HG03103 (cell line): ENCODE results near the gene NXN.

Source experiments
- ATAC-seq: cut with Tn5 transposase; IDR thresholded peaks from one replicate; pipeline ENCODE4 v1.9.1; 2021; ENCODE audit warnings: low read depth; ENCODE audit not compliant: unreplicated experiment

NXN gene

DNA sequence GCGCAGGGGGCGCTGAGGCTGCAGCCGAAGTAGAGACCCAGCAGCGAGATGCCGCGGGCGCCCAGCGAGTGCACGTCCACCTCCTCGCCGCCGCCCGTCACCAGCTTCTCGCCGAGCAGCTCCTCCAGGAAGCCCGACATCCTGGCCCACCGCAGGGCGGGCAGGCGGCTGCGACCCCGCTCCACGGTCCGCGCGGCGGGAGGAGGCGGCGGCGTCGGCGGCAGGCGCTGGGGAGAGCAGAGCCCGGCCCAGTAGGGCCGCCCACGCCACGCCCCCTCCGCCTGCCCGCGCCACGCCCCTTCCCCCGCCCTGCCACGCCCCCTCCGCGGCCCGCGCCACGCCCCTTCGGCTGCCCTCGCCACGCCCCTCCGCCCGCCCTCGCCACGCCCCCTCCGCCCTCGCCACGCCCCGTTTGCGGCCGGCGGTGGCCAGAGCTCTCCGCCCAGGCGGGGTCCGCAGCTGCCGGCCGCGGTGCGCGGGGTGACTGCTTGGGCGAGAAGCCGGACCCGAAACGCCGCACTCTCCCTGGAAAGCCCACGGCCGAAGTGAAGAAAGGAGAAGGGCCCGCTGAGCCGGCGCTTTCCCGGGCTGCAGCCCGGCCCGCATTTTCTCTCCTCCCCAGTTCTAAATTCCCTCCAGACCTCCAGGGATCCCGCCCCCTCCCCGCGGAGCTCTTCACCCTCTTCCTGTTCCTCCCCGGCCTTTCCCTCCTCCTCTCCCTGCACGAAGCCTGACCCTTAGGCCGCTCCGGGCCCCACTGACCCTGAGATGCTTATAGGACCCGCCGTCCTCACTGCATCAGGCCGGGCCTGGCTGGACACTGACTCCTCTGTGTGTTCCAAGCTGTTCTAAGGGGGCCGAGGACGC is at the start of gene NXN:
Gene NXN (minus strand): TSS at position 238 of the 867 bp plus-strand sequence.
- ATAC-seq = peak; percentile 64

DNA sequence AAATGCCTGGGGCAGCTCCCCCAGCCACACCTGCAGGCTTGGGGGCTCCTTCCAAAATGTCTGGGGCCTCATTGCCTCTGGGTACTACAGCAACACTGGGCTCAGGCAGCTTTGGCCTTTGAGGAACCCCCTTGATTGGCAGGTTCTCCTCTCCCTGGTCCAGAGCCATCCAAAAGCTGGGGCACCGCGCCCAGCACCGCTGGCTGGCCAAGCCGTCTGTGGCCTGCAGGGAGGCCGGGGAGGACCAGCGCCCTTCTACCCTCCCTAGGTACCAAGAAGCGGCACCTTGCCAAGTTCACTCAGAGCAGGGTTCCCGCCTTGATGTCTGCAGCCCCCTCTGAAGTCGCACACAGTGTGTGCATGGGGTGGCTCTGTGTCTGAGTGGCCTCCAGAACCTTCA is 47.5 kb upstream of the NXN start:
- ATAC-seq = no peak

DNA sequence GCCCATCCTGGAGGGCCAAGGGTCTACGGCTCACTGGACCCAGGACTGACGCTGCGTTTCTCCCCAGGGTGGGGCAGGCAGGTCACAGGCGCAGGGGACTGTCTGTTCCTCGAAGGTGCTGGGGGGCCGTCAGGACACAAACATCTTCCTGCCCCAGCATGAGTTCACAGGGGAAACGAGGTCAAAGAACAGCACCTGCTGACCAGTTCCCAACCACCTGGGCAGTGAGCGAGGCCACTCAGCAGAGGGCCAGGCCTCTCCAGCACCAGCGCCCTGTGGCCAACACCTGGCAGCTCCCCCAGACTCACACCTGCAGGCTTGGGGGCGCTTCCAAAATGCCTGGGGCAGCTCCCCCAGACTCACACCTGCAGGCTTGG is 47.0 kb upstream of the NXN start:
- no peak for ATAC-seq

DNA sequence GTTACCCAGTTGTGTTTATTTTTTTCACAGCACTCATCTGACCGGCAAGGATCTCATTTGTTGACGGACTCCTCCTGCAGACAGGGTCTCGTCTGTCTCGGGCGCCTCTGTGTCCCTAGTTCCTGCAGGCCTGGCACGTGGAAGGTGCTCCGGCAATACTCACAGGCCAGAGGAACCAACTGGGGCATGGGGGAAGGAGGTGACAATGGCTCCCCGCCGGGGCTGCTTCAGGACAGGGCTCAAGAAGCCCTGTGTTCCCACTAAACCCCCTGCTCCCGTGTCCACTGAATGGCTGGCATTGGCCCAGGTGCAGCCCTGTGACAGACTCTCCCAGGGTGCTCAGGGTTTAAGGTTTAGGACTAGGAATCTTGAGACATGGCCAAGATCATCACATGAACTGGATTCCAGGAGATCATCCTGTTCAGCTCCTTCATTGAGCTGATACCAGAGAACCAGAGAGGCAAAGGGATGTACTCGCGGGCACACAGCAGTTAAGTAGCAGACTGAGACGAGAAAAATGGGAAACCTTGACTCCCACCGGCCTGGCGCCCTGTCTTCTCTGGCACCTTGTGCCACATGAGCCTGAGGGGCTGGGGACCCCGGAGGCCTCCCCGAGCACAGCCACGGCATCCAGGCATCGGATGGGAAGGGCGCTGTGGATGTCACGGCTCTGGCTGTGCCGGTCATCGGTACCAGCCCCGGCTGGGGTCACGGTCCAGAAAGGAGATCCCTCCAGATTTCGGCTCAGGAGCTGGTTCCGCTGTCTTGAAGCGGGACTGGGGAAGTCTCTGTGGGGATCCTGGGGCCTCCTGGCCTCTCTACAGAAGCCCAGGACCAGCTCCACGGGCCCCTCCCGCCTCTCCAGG is 46.4 kb upstream of the NXN start:
- no peak for ATAC-seq

DNA sequence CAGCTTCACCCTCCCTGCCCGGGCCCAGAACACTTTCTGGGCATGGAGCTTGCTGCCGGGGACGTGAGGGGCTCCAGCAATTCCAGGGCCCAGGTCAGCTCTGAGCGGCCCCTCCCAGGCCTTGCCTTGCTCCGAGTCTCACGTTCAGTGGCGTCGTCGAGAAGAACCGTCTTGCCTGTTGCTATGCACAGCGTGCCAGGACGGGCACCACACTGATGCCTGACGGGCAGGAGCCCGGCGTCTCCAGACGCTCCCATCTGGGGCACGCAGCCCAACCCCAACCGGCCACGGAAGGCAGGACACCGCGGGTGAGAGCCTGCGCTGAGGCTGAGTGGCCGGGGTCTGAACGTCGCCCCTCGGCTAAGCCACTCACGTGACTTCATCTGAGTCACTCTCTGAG is 44.5 kb upstream of the NXN start:
- no peak for ATAC-seq

DNA sequence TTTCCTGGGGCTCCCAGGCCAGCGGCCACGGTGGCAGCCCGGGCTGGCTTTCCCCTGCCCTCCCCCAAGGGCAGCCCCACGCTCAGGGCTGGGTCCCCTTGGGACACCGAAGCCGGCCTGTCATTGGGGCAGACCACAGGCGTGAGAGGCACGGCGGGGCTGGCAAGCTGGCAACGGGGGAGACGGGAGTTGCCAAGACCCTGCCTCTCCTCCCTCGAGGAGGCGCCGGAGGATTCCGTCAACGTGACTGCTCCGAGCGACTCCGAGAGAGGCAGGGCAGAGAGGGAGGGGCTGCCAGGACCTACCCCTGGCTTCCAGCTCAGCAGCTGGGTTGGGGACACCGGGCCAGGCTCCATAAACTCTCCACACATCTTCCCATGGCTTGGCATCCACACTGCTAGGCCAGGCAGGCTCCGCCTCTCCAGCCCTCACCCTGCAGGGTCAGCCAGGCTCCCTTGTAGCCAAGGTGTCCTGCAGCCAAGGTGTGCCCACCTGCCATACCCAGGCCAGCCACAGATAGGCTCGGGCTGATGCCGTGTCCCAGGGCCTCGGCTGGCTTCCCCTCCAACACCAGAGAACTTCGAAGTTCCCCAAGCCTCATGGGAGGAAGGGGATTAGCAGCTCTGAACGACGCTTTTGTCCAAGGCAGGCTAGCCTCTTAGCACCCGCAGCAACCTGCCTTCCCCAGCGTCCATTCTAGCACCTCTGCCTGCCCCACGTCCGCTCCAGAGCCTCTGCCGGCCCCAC is 42.9 kb upstream of the NXN start:
- ATAC-seq = no peak

DNA sequence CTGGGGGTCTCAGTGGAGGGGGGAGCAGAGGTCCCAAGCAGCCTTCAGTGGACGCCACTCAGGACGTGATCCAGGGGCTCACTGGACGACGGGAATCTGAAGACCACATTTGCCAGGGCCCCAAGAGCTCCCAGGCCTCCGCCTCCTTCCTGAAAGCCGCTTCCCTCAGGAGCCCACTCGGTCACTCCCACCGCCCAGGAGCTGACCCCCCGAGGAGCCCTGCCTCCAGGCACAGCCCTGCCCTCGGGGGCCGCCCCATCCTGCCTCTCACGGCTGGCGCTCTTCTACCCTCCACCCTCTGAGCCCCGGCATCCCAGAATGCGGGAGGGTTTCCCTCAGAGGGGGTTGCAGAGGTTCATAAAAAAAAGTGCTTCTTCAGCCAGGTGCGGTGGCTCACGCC is 41.6 kb upstream of the NXN start:
- no peak for ATAC-seq

DNA sequence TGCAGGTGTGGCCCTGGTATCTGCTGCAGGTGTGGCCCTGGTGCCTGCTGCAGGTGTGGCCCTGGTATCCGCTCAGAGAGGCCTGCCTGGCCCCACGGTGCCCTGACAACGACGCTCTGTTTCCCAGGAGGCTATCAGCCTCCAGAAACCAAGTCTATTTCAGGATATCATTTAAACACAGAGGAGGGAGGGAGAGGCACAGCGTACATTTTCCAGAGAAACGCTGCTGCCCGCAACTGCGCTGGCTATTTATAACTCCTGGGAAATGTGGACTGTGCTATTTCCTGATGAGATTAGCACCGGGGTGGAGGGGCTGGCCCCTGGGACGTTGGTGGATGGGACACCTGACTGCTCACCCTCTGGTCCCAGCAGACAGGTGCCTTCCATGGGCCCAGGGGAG is 39.9 kb upstream of the NXN start:
- no peak for ATAC-seq

DNA sequence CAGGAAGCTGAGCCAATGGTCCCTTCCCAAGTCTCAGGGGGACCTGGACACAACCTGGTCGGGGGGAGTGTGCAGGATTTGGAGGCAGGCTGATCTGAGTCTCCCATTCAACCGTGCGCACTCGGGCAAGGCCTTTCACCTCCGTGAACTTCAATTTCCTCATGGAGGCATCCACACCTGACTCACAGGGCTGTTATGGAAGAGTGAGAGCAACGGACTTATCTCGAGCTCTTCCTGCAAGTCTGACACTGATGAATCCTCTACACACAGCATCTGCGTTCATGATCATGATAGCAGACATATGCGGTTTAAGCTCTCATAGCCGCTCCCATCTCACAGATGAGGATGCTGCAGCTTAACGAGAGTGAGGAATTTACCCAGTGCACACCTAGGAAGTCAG is 39.0 kb upstream of the NXN start:
- no peak for ATAC-seq

DNA sequence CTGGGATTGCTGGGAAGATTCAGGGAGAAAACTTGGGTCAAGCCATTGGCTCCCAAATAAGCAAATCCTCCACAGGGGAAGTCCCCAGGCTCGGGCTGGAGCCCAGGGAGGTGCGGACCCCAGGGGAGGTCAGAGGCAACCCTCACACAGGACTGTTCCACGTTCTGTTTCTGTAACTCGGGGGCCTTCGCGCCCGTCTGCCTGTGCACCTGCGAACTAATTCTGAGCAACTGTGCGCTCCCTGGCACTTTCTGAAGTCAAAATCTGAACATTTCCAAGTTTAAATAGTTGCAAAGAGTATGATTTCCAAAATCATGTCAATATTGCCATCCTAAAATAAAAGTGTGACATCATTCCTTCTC is 34.1 kb upstream of the NXN start:
- no peak for ATAC-seq

DNA sequence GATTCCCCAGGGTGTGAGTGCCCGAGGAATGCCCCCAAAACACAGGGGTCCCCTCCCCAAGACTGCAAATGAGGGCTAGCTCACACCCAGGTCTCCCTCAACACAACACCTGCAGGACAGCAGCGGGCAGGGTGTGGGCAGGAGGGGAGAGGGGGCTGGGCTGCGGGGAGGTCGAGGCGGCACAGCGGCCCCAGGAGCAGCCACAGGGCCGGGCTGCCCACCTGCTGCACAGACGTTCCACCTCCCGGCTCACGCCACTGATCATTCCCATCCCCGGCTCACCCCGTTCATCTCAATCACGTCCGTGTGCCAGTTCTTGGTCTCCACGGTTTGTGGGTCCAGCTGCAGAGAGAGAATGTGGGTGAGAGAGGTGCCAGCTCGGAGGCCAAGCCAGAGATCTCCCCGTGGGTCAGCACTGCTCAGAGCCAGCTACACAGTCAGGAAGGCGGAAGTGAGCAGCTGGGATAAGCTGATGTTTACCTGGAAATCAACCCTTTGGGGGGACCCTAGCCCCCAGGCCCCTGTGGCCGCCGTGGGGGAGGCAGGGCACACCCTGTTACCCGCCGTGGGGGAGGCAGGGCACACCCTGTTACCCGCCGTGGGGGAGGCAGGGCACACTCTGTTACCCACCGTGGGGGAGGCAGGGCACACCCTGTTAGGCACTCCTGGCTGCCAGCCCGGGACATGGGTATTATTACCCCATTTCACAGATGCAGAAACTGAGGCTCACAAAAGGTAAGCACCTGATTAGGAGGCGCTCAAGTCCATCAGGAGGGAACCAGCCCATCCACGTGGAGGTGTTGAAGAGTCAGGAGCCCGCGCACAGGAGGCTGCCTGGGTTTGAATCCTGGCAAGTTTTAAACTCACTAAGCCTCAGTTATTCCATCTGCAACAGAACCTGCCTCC is 33.5 kb upstream of the NXN start:
- ATAC-seq = no peak

DNA sequence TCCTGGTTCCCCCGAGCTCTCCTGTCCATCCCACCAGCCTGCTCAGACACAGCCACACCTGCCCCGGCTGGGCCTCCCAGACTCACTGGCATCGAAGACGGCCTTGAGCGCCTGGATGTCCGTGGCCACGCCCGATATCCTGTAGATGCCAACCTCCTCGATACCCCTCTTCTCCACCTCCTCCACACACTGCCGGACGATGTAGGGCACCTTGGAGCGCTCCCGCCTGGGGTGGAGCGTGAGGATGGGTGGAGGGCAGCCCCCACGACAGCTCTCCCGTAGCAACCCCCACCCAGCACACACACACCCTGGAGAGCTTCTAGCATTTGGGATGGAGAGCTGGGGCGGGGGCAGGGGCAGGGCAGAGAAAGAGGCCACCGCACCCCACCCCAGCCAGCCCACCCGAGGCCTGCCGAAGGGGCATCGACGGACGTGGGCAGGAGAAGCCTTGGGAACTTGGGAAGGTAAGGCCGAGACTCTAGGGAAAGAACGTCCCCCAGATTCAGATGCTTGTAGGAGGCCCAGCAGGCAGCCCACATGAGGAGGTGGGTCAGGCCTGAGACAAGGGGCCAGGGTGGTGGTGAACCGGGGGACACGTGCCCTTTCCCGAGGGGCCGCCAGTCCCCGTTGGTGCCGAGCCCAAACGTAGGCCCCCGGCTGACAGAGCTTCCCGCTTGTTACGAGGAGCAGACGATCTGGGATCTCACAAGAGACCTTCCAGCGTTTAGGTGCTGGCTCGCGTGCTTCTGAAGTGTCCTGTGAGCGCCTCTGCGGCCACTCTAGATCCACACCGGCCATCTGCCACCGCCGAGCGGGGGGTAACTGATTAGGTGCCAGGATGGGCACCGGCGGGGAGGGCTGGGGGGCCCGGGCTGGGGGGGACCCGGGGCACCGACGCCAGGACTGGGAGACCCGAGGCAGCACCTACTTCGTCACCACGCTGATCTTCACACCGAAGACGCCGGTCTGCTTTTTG is 32.5 kb upstream of the NXN start:
- no peak for ATAC-seq

DNA sequence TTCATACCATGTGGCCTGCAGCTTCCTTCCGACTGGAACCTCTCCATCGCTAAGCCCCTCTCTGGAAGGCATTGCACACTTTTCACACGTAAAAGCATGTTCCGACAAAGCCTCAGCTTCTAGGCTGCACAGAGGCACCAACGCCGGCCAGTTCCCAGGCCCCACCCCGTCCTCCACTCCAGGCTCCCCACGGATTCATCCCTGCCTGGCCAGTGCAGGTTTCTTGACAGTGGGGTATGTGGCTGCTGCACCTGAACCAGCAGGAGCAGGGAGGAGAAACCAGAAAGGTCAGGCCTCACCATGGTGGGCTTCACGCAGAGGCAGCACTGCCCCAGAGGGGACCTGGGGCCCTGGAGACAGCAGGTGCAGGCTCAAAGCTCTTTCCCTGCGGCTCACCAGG is 31.6 kb upstream of the NXN start:
- ATAC-seq = no peak

DNA sequence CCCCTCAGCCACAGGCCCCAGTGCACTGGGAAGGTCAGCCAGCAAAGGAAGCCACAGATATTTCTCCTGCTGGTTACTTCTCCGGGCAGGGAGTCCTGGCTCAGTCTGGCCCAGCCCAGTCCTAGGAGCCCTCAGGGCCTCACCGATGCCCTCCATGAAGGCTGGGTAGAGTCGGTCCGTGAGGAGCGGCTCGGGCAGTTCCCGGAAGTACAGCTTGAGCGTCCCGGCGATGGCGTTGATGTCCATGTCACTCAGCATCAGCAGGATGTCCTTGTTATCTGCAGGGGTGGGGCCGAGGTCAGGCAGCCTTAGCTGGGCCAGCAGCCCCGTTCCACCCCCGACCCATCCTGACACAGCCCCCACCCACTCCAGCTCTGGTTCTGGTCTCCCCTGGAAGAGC is 31.0 kb upstream of the NXN start:
- no peak for ATAC-seq

DNA sequence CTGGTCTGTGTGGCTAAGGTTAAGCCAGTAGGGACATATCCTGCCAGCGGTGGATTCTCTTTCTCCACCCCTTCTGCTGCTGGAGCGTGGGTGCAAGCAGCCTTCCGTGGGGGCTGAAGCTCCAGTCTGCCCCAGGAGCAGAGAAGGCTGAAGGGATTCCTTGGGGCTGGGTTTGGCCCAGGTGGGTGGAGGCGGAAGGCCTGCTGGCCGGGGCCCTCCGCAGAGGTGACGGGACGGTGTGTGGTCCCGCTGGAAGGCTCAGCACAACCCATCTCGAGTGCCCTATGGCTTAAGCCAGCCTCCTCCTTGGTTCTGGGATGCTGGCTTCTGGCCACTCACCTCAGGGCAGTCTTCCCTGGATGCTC is 30.5 kb upstream of the NXN start:
- no peak for ATAC-seq

DNA sequence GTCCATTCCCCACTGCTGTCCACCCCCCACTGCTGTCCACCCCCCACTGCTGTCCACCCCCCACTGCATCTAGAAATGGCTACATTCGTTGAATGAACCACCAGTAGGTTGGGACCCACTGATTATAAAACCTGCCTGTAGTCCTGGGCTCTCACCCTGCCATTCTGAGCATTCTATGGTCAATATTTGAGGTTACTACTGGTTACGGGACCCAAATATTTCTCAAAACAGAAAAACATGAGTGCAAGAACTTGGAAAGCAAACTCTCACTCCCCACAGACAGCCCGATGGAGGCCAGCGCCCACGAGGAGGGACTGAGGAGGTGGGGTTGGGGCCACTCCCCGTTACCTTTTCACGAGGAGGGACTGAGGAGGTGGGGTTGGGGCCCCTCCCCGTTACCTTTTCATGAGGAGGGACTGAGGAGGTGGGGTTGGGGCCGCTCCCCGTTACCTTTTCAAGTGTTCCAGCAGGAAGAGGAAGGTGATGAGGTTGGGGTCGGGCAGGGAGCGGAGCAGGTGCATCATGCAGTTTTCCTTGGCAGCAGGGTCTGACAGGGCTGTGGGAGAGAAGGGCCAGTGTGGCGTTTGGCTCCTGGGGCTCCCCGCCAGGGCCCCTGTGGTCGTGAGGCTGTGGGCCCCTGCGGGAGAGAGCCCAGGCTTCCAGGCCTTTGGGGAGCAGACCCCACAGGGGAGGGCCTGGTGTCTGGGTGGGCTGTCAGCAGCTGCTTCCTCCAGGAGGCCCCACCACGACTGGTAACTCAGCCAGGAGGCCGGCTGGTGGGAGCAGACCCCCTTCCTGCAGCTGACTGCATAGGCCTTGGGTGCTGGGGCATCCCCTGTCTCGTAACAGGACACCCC is 29.9 kb upstream of the NXN start:
- ATAC-seq = no peak

DNA sequence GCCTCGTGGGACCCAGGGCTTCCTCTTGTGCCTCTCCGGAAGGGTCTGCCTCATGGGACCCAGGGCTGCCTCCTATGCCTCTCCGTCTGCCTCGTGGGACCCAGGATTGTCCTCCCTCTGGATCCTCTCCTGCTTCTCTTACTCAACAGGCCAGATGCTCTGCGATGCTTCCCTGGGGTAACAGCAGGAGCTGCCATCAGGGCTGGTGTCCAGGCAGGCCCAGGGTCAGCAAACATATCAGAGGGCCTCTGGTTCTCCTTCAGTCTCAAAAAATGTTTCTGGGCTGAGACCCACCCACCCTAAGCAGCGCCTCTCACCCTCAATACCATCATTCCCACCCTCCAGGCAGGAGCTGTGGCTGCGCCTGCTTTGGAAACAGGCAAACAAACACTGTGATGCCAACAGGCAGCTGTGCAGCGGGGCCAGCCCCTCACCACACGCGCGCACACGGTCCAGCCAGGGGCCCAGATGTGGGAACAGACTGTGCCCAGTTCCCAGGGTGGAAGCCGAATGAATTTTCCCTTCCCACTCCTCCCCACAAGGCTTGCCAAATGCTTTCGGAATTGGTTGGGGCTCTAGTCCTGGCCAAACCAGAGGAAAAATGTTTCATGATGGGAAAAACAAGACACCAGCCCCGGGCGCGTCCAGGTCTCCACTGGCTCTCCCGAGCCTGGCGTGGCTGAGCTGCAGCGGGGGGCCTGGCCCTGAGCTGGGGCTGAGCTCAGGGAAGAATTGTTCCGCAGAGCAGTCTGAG is 28.6 kb upstream of the NXN start:
- ATAC-seq = no peak
